DMS153 (cell line): ENCODE measurements around the gene TBC1D5.

ENCODE experiments used
- DNase-seq: peaks from one replicate; lab custom pipeline; 2025; lab: John Stamatoyannopoulos, UW

Gene TBC1D5

DNA sequence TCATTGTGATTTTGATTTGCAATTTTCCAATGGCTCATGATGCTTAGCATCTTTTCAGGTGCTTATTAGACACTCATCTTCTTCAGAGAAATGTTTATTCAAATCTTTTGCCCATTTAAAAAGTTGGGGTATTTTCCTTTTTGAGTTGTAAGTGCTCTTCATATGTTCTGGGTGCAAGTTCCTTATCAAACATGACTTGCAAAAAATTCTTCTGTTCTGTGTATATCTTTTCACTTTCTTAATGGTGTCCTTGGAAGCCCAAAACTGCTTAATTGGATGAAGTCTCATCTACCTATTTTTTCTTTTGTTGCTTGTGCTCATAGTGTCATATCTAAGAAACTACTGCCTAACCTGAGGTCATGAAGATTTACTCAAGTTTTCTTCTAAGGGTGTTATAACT lies 524.8 kb downstream of the TBC1D5 start:
- DNase-seq = no peak

DNA sequence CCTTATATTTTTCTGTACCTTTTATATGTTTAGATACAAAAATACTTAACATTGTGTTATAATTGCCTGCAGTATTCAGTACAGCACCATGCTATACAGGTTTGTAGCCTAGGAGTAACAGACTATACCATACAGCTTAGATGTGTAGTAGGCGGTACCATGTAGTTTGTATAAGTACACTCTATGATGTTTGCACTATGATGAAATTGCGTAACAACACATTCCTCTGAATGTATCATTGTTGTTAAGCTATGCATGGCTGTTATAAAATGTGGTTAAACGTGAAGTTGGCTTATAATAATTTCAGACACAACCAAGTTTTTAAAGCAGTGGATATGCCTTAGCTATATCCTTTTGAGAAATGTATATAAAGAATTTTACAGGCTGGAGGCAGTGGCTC lies 529.3 kb downstream of the TBC1D5 start:
- no peak for DNase-seq

- DNase-seq = no peak
Measured at GRCh38 chr3:17207979-17208378, 534.5 kb downstream of the TBC1D5 start.

DNA sequence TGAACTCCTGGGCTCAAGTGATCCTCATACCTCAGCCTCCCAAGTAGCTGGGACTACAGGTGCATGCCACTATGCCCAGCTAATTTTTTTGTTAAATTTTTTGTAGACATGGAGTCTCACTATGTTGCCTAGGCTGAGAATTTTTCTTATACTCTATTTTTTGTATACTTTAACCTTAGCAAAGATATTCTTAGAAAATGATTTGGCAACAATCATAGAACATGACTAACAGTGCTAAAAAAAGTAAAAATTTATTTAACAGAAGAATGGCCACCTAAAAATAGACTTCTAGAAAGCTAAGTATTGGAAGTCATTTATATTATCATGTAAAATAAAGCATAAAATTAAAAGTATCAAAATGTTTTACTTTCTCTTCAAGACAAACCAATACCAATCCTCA lies 535.4 kb downstream of the TBC1D5 start:
- no peak for DNase-seq

- DNase-seq = no peak
Measured at GRCh38 chr3:17204049-17204650, 538.3 kb downstream of the TBC1D5 start.

- no peak for DNase-seq
Measured at GRCh38 chr3:17201538-17201937, 540.9 kb downstream of the TBC1D5 start.

- DNase-seq = no peak
Measured at GRCh38 chr3:17195856-17196604, 546.4 kb downstream of the TBC1D5 start.

GRCh38 chr3:17195192-17195611 lies 547.2 kb downstream of the TBC1D5 start:
- no peak for DNase-seq

DNA sequence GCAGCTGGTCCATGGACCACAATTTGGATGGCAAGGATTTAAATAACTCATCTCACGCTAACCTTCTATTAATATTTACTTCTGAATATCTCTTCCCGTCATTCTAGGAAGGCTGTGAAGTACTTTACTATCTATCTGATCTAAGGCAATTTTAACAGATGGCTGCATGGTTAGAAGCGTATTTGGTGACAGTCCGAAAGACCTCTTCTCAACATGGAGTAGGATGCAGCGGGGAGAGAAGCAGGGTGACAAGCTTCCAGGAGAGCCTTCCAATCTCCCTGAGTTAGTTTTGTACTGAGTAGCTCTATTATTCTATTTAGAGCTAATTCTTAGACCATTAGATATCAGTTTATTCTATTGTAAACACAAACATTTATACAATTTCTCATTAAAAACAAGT lies 548.3 kb downstream of the TBC1D5 start:
- no peak for DNase-seq

GRCh38 chr3:17192995-17193394 lies 549.4 kb downstream of the TBC1D5 start:
- DNase-seq = no peak

DNA sequence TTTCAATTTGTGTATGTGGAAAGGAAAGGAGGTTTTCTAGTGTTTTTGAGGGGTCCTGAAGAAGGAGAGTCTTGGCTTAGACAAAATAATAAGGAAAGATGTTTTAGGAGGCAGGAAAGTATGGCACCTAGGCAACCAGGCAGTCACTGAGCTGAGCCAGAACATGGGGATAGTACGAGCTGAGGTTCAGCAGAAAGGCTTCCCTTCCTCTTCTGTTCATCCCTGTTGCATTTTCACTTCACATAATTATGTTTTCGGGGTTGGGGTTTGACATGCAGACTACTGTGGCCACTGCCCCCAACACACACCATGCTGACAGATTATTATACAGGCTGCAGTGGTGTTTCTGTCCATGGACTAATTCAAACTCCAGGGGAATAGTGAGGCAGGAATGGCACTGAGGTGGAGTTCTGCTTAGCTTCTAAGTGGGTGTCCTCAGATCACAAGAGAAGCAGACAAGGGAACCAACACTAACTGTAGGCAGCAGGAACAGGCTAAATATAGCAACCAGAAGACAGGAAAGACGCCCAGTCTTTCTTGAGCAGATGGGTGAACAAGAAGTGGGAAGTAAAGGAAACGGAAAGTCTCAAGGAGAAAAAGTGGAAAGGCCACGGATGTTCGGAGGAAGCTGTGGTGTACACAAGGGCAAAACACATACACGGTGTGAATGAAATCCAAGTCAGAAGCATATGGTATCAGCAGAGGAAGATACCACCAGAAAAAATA lies 551.9 kb downstream of the TBC1D5 start:
- no peak for DNase-seq

DNA sequence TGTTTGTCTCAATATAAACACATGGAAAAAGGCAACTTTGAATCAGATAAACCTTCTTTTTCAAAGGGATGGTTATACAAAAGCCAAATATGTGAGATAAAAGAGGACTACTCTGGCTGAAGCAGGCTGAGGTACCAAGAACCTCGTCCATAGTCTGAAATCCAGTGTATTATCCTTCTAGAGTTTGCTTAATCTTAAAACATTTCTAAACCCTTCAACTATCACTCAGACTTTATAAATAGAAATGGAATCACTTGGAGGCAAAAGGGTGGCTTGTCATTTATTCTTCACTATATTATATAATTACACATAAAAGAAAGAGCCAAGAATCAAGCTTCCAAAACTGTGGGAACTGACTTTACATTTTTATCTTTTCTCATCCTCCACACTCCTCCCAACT lies 554.1 kb downstream of the TBC1D5 start:
- no peak for DNase-seq

DNA sequence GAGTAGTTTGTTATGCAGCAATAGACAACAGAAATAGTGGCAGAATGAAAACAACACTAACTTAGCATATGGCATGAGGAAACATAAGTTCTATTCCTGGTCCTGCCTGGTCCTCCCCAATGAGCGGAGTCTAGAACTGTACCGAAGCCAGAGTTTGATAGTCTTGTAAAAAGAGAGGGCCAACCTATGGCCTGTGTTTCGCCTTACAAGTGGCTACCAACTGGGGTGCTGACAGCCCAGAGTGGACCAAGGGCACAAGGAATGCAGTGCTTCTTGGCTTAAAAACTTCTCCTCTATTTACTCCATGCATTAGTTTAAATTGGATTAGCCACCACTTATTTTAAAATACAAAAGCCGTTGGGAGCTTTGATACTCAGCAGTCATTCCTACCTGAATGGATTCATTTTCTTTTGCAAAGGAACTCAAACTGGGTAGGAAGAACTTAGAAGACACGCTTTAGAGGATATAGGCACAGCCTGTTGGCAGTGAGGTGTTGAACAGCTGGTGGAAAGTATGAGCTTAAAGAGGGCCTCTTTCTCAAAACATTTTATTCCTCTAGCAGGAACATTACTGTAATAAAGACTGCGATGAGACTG lies 554.7 kb downstream of the TBC1D5 start:
- no peak for DNase-seq

DNA sequence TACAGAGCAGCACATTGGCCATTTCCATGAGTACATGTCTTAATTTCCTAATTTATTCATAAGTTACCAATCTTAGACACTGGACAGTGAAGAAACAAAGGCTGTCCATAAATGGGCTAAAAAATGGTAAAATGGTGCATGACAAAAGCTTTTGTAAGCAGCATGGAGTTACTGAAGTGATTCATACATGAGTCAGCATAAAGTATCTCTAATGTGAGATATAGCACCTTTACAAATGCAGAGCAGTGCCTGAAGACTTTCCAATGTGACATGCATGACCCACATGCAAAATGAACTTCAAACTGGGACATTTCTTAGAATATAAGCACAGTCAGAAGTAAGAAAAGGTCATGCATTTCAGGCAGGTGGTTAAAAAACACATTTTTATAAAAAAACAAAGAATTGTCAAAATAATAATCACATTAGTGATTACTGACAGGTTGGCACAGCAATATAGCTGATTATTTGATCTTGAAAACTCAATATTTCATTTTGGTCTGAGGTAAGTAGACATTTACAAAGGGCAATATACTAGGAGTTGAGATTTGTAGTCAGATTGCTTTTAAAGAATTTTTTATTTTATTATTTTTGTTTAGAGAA lies 558.4 kb downstream of the TBC1D5 start:
- no peak for DNase-seq

DNA sequence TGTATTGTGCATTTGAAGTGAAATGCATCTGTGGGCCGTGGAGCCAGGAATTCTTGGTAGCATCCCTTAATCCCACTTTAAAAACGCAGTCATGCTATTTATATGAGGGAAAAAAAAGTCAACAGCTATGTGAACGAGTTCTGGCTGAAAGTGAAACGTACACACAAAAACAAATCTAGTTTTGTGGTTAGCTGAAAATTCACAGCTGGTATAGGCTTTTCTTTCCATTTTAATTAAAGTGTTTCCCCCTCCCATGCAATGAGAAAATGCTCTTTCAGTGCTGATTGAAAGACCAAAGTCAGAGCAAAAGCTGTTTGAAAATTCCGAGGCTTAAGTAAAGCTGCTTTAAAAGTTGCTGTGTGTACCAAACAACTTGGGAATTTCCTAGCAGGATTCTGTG lies 560.3 kb downstream of the TBC1D5 start:
- no peak for DNase-seq

- no peak for DNase-seq
Measured at GRCh38 chr3:17181413-17181907, 561.0 kb downstream of the TBC1D5 start.

- peak; percentile 0 for DNase-seq
Measured at GRCh38 chr3:17179381-17180205, 562.8 kb downstream of the TBC1D5 start.

DNA sequence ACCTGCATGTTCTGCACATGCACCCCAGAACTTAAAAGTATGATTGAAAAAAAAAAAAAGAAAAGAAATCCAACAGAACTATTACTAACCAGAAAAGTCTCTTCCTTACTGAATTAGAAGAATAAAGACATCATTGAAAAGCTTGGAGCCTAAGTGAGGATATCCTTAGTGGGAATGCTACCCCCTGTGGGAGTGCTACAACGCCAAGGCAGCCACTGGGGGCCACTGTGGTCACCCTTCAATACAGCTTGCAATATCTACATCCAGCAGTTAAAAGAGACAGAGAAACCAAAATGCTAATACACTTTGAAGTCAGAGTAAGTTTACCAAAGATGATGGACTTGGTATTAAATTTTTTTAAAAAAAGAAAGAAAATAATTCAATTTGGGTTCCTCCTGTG lies 565.7 kb downstream of the TBC1D5 start:
- DNase-seq = no peak

DNA sequence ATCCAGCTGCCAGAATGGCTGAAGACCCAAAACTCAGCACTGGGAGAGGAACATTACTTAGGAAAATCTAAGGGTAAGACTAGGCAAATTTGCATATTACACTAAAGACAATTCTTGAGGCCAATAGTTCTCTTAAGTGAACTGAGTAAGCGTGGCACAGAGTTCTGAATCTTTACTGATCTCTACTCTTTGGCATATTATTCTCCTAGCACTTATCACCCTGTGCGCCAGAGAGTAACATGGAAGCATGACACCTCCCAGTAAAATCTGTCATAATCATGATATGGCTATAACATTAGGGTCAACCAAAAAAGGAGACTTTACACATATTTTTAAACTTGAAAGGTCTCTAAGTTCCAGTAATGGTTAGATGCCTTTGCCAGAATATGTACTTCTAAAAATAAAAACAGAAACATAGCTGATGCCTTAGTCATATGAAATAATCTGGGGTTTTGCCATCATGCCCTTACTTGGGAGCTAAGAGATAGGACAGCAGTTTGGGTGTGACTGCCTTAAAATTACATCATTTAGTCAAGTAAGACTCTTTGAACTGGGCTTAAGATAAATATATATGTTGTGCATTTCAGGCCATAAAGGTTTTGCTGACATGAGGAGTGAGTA lies 567.1 kb downstream of the TBC1D5 start:
- no peak for DNase-seq

GRCh38 chr3:17166369-17166768 lies 576.1 kb downstream of the TBC1D5 start:
- DNase-seq = no peak

- DNase-seq = no peak
Measured at GRCh38 chr3:17162116-17162515, 580.3 kb downstream of the TBC1D5 start.
